MM.1S (cell line): Measurements from ENCODE around the gene ZNF625.

Experiments used
- EZH2 ChIP-seq: fragments of 300-600 bp; sonication (generic); optimal IDR thresholded peaks from 2 replicates; pipeline ENCODE3; 2017; ENCODE audit warnings: low read depth, mild to moderate bottlenecking, antibody characterized with exemption, low read length, mixed read lengths
- EZH2phosphoT487 ChIP-seq: fragments of 300-600 bp; sonication (generic); IDR thresholded peaks from 2 replicates; pipeline ENCODE4 v1.6.1; 2018; ENCODE audit warnings: antibody characterized with exemption, low read length
- TF ChIP-seq, protein P1 (sequence below): fragments of 300-600 bp; sonication (generic); IDR thresholded peaks from 2 replicates; pipeline ENCODE4 v1.5.1; 2016; ENCODE audit warnings: antibody characterized with exemption, low read length, mixed read lengths

DNA sequence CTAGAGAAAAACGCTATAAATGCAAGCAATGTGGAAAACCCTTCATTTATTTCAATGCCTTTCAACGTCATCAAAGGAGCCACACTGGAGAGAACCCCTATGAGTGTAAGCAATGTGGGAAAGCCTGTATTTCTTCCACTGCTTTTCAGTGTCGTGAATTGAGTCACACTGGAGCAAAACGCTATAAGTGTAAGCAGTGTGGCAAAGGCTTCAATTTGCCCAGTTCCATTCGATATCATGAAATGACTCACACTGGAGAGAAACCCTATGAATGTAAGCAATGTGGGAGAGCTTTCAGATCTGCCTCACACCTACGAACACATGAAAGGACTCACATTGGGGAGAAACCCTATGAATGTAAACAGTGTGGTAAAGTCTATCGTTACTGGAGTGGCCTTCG lies 43.8 kb downstream of the ZNF625 start:
- TF ChIP-seq, protein P1, sequence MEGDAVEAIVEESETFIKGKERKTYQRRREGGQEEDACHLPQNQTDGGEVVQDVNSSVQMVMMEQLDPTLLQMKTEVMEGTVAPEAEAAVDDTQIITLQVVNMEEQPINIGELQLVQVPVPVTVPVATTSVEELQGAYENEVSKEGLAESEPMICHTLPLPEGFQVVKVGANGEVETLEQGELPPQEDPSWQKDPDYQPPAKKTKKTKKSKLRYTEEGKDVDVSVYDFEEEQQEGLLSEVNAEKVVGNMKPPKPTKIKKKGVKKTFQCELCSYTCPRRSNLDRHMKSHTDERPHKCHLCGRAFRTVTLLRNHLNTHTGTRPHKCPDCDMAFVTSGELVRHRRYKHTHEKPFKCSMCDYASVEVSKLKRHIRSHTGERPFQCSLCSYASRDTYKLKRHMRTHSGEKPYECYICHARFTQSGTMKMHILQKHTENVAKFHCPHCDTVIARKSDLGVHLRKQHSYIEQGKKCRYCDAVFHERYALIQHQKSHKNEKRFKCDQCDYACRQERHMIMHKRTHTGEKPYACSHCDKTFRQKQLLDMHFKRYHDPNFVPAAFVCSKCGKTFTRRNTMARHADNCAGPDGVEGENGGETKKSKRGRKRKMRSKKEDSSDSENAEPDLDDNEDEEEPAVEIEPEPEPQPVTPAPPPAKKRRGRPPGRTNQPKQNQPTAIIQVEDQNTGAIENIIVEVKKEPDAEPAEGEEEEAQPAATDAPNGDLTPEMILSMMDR, result no peak
- no peak for TF ChIP-seq EZH2phosphoT487
- no peak for TF ChIP-seq EZH2
